GM19395 (cell line): ENCODE results near the gene VDAC1.
A peak's percentile ranks its signal among the peaks of the same experiment; 100 is the strongest.
"Not testable (repeated sequence)": the region's sequence is repeated elsewhere in the genome, so short reads cannot be mapped to it uniquely, and the experiment has no call there.

Source experiments
- ATAC-seq: cut with Tn5 transposase; IDR thresholded peaks from one replicate; pipeline ENCODE4 v1.9.1; 2021; ENCODE audit warnings: mild to moderate bottlenecking, moderate library complexity; ENCODE audit not compliant: unreplicated experiment

The VDAC1 gene

GRCh38 chr5:133968204-133968980 lies 36.4 kb downstream of the VDAC1 start, which contains the start of gene C5orf15:
TSS of gene C5orf15 (minus strand) at chr5:133968625. CDS start at chr5:133968584, 41 bp downstream.
- peak; percentile 99 for ATAC-seq

DNA sequence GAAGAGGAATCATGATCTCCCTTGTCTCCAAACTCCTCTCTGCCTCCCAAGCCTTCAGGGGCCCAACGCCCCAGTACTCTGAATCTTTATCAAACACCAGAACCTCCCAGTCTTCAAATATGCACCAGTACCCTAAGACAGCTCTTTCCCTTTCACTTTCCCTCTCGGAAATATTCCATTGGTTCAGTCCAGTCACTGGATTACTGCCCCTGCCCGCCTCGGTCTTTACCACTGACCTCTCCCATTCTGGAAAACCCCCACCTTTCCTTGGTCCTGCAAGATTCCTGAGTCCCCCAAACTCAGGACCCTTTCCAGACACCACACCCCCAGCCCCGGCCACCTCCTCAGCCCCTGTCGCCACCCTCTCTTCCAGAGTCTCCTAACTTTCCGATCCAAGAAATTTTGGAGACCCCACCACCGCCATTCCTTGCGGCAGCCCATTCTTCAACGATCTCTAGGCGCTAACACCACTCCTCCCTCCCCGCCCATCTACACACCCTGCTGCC lies 37.0 kb downstream of the VDAC1 start:
- ATAC-seq = no peak

GRCh38 chr5:133967124-133967523 lies 37.7 kb downstream of the VDAC1 start:
- ATAC-seq = no peak

GRCh38 chr5:133966090-133966489 lies 38.7 kb downstream of the VDAC1 start:
- ATAC-seq = no peak

- no peak for ATAC-seq
Observed at GRCh38 chr5:133963493-133964128, 41.2 kb downstream of the VDAC1 start.

DNA sequence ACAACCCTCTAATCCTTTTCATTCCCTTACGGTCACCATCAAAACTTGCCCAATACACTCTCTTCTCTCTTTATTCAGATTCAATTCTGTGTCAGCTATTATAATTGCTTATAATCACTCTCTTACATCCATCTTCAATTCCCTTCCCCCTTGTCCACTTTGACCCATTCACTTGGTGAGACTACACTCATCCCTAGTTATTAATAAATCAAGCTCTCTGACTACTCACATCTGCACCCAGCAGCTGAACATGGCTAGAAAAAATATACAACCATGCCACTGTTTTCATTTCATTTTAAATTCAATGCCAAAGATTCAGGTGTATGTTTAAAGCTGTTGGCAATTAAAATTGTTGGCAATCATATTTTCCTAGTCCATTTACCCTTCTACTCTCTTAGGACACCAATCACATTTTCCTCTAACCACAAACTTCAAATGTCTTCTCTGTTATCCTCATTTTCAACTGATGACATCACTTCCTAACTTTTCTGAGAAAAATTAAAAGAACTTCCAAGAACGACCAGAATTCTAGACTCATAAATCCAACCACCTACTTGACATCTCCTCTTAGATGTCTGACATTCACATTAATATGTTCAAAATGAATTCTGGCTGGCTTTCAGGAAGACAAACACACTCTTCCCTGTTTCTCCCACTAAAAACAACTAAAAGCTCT lies 41.8 kb downstream of the VDAC1 start:
- ATAC-seq = no peak

GRCh38 chr5:133962131-133962530 lies 42.6 kb downstream of the VDAC1 start:
- ATAC-seq = no peak

GRCh38 chr5:133959643-133960042 lies 45.1 kb downstream of the VDAC1 start:
- no peak for ATAC-seq

- ATAC-seq = peak; percentile 86
Observed at GRCh38 chr5:133957591-133957990, 47.2 kb downstream of the VDAC1 start.

DNA sequence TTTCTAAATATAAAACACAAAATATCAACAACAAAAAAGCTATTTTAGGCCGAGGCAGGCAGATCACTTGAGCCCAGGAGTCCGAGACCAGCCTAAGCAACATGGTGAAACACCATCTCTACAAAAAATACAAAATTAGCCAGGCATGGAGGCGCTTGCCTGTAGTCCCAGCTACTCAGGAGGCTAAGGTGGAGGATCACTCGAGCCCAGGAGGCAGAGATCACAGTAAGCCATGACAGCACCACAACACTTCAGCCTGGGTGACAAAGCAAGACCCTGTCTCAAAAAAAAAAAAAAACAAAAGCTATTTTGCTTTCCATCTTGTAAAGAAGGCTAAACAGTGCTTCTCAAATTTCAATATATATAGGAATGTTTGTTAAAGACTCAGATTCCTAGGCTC lies 47.7 kb downstream of the VDAC1 start:
- ATAC-seq = peak; percentile 27

DNA sequence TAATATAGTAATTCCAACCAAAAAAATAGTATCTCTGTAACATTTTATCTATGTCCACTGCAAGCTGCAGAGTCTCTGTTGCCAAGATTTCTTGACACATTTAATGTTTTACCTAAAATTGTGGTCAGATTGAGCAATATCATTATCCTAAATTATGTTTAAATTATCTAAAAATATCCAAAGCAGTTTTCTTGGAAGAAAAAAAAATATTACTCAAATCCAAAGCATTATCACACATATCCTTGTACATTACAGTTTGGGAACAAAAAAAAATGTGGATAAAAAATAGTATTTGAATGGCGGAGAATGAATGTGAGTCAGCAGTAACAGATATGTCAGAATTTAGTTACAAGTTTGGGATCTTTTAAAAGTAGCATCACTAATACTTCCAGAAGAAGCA lies 48.6 kb downstream of the VDAC1 start:
- ATAC-seq = not testable (repeated sequence)

DNA sequence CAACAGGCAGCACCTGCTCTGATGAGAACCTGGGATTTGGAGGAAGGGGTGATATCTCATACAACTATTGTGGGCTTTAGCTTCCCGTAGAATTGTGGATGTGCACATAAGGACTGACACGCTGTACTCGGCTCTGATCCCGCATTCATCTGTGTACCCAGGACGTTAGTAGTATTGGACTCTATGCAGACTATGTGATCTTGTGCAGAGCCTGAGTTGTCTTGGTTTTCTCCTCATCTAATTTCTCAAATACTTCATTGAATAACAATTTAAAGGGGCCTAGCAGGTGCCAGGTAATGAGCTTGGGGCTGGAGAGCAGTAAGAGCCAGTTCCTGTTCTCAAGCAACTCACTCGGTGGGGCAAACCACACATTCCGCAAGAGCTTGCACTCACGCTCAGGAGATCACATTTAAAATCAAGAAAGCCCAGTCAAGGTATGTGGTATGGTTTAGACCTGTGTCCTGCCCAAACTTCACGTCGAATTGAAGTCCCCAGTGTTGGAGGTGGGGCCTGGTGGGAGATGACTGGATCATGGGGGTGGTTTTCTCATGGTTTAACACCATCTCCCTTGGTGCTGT lies 51.1 kb downstream of the VDAC1 start:
- ATAC-seq = no peak

GRCh38 chr5:133952729-133953567 lies 51.8 kb downstream of the VDAC1 start:
- no peak for ATAC-seq

DNA sequence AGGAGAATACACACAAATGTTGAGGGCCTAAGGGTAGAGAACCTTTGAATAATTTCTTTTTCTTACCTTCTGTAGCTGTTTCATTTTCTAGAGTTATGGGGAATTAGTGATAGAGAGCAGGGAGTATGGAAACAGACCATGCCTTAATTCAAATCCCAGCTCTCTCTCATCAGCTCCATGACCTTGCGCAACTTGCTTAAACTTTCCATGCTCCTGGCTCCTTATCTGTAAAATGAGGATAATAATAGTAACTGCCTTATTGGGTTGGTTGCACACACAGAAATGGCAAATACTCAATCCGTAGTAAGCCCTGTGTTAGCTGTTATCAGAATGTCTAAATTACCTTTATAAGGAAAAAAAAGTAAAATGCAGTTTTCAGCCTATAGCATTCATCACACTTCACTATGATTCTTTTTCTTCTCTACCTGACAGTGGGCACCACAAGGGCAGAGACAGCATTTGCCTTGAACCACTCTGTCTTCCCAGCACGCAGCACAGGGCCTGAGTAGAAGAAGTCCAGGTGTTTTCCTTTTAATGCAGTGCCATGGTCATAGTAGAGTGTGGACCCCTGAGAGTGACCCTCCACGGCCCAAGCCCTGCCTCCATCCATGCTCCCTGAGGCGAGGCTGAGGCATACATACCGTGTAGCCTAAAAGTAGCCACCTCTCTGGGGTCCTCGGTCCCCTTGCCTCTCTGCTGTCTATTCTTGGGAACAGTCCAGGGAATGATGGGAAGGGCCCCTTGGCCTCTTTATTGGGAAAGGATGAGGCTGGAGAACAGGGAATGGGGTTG lies 53.8 kb downstream of the VDAC1 start:
- no peak for ATAC-seq

- ATAC-seq = no peak
Observed at GRCh38 chr5:133948721-133949120, 56.1 kb downstream of the VDAC1 start.

DNA sequence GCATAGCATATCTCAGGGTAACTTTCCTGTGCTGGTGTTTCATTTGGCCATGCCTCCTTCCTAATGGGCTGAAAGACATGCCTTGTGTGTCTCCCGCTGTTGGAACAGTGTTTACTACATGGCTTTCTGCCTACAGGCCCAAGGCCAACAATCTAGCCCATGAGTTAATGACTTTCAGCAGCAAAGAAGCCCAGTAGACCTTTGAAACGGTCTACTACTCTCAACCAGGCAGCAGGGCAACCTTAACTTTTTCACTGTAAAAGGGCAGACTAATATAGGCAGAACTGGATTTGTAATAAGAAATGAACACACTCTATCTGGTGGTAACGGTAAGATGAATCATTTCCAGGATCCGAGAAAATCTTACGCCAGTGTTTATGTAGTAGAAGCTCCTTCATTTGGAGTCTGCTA lies 57.3 kb downstream of the VDAC1 start:
- no peak for ATAC-seq

DNA sequence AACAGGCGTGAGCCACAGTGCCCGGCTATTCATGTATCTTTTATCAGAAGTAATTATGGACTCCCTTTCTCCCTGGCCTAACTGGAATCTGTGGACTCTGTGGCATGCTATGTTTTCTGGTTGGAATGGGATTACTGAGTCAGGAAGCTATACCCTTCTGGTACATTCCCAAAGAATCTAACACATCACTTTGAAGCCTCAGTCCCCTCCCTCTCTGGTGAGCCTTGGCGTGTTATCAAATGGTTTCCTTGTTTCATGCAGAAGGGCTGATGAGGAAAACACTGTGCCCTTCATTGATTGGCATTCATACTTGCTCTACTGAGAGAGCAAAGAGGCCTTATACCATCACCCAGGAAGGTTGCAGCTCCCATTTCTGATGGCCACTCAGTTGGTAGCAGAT lies 59.2 kb downstream of the VDAC1 start:
- ATAC-seq = no peak

- ATAC-seq = peak; percentile 62
Observed at GRCh38 chr5:133944263-133945185, 60.3 kb downstream of the VDAC1 start.

DNA sequence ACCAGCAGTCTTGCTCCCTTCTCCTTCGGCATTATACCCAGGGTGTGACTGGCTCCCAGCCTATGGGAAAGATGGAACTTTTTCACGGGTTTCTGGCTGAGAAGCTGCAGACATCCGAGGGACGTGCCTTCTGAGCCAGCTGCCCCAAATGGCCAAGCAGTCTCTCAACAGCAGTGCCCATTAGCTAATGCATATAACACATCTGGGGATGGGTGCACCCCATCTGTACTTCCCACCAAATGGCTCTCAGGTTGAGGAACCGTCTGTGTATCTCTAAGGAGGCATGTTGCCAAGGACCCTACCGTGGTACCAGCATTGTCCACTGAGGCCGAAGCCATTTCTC lies 61.3 kb downstream of the VDAC1 start:
- ATAC-seq = no peak
